GM18508 (cell line): ENCODE measurements around the gene PPAN.

Source experiments
- ATAC-seq: cut with Tn5 transposase; IDR thresholded peaks from one replicate; pipeline ENCODE4 v1.9.1; 2021; ENCODE audit warnings: moderate number of reproducible peaks; ENCODE audit not compliant: insufficient read depth, unreplicated experiment

Gene PPAN

DNA sequence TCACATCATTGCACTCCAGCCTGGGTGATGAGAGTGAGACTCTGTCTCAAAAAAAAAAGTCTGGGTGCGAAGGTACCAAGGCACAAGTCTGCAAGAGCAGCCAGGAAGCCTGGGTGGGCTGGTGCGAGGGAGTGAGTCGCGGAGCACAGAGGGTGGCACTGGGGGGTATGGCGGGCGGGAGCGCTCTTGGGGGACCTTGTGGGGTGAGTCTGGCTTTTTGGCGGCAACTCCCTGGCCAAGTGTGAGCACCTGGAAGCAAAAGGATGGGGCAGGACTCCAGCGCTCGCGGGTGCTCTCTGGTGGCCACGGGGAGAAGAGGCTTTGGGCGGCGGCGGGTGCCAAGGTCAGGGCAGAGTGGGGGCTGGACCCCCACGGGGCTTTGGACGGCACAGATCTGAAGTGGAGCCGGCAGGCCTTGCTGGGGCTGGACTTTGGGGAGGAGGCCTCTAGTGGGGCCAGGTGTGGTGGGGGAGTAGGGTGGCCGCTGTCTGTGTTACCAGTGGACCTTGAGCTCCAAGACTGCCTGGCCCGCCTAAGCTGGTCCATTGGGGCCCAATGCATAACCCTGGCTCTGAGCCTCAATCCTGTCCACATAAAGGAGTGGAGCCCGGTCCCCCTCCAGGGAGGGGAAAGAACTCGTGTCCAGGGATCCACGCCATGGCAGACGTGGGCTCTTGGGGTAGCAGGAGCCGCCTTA is 6.9 kb downstream of the PPAN start:
- no peak for ATAC-seq

DNA sequence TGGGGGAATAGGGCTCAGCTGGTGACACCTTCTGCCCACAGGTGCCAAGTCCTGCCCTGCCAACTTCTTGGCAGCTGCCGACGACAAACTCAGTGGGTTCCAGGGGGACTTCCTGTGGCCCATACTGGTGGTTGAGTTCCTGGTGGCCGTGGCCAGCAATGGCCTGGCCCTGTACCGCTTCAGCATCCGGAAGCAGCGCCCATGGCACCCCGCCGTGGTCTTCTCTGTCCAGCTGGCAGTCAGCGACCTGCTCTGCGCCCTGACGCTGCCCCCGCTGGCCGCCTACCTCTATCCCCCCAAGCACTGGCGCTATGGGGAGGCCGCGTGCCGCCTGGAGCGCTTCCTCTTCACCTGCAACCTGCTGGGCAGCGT is 7.4 kb downstream of the PPAN start:
- ATAC-seq = no peak

DNA sequence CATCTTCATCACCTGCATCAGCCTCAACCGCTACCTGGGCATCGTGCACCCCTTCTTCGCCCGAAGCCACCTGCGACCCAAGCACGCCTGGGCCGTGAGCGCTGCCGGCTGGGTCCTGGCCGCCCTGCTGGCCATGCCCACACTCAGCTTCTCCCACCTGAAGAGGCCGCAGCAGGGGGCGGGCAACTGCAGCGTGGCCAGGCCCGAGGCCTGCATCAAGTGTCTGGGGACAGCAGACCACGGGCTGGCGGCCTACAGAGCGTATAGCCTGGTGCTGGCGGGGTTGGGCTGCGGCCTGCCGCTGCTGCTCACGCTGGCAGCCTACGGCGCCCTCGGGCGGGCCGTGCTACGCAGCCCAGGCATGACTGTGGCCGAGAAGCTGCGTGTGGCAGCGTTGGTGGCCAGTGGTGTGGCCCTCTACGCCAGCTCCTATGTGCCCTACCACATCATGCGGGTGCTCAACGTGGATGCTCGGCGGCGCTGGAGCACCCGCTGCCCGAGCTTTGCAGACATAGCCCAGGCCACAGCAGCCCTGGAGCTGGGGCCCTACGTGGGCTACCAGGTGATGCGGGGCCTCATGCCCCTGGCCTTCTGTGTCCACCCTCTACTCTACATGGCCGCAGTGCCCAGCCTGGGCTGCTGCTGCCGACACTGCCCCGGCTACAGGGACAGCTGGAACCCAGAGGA is 7.9 kb downstream of the PPAN start:
- ATAC-seq = no peak

DNA sequence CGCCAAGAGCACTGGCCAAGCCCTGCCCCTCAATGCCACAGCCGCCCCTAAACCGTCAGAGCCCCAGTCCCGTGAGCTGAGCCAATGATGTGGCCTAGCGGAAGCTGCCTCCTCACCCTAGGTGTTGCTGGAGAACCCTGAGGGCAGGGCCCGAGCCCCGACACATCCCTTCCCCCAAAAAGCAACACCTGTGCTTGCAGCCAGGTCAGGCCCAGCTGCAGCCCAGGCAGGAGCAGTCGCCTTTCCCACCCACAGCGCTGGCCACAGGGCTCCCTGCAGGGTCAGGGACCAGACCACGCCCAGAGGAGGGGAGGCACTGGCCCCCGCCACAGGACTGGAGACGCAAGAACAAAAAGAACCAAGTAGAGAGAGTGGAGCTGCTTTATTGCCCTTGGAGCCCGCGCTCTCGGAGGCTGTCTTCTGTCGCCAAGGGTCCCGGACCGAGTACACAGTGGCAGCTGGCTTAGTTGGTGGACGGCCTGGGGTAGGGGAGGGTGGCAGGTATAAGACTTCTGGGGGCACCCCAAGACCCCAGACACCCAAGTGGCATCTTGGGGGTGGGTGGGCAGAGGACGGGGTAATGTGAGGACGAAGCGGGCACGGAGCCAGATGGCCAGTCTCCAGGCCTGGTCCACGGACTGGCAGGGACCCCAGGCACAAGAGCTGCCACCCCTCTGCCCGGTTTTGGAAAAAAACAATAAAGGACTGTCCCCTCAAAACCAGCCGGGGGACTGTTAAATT is 8.7 kb downstream of the PPAN start:
- no peak for ATAC-seq

DNA sequence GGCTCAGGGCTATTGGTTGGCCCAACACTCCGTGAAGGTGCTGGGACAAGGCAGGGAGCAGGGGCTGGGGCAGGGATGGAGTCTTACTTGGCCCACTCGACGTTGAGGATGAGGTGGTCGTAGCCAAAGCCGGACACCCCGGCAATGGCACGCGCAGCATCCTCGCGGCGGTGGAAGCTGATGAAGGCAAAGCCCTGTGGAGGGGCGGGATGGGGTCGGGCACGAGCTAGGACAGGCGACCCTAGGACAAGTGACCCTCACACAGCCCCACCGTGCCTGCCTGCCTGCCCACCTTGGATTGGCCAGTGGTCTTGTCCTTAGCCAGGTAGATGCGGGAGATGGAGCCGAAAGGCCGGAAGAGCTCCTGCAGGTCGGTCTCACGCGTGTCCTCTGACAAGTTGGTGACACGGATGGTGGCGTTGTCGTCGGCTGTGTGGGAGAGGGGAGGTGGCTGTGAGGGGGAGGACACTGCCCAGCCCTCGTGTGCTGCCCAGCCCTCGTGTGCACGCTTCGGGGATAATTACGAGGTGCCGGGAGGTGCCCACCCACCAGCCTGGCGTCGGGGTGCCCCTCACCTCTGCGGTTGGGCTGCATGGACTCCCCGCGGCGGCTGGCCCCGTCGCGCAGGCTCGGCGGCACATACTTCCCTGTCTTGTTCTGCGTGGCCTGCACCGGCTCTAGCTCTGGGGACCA is 9.4 kb downstream of the PPAN start:
- no peak for ATAC-seq

DNA sequence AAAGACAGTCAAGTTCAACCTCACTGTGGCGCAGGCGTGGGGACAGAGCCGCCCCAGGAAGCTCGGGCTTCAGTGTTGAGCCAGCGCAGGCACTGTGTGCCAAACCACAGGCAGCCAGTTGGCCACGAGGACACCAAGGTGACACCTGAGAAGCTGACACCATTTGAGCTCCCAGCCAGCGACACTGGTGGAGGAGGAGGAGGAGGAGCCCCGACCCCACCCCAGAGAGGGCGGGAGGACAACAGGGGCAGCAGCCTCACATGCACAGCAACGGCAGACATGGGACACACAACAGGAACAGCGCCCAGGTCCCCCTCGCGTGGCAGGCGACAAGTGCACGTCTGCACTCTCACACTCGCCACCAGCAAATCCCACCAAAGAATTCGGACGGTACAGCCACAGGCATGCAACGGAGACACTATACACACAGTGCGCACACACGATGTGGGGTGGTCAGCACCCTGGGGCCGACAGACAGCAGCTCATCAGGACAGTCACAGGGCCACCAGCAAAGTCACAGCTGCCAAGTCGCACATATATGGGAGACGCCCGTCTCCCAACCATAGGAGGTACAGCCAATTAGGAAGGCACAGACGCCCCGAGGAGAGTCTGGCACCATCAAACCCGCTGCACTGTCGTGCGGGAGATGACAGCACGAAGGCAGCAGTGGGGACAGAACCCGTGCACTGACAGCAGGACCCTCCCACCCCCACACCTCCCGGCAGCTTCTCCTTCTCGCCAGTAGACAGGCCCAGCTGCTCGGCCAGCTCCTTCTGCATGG is 10.1 kb downstream of the PPAN start:
- no peak for ATAC-seq

DNA sequence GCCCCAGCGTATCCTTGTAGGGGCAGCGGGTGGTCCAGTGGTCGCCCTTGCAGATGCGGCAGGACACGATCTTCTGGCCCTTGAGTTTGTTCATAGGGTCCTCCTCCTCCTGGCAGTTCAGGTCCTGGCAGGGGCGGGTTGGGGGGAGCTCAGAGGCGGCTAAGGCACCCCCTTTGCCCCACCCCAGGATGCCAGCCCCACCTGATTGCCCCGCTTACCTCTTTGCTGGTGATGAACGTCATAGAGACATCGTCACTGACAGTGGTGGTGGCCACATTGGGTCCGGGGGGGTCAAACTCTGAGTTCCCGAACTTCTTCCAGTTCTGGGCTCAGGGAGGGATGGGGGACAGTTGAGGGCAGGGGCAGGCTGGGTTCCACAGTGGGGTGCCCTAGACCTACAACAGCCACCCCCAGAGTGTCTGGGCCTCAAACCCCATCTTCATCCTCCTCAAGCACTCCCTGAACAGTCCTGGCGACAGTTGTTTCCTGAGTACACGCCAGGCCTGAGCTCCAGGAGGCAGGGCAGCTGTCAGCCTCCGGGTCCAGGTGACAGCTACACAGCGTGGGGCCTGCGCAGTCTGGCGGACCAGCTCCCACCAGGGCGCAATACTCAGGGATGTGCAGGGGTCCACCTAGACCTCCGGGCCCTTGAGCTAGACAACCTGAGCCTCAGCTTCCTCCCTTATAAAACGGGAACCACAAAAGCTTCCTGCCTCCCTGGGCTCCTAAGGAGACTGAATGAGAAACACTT is 10.9 kb downstream of the PPAN start:
- no peak for ATAC-seq

DNA sequence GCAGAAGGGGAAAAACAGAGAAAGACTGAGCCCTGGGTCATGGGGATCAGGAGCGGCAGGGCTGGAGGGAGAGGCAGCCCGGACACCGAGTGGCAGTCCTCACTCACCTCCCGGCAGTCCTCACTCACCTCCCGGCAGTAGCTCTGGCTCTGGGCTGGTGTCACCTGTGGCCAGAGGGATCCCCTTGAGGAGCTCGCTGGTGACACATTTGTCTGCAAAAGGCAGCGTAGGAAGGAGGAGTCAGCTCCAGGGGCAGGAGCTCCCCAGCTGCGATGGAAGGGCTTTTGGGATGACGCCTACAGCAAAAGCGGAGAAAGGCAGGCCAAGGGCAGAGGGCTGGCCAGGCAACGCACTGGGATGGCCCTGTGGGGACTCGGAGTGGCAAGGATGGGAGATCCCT is 12.8 kb downstream of the PPAN start:
- no peak for ATAC-seq

DNA sequence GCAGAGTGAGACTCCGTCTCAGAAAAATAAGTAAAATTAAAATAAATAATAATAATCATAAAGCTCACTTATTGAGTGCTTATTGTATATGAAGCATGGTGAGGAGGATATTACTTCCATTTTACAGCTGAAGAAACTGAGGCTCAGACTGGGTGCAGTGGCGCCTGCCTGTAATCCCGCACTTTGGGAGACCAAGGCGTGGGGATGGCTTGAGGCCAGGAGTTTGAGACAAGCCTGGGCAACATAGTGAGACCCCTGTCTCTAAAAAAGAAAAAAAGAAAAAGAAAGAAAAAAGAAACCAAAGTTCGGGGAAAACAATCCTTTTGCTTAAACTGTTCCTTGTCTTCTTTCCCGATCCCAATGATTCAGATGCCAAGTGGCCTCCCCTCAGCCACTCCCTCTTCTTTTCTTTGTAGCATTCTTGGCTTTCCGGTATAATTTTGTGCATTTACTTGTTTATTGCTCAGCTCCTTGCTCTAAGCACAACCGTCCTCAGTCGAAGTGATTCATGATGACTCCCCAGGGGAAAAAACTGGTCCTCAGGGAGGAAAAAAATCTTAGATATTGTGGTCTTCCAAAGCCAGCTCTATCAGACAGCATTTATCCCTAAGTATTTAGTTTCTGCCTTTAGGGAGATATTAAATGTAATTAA is 14.5 kb downstream of the PPAN start:
- ATAC-seq = no peak

DNA sequence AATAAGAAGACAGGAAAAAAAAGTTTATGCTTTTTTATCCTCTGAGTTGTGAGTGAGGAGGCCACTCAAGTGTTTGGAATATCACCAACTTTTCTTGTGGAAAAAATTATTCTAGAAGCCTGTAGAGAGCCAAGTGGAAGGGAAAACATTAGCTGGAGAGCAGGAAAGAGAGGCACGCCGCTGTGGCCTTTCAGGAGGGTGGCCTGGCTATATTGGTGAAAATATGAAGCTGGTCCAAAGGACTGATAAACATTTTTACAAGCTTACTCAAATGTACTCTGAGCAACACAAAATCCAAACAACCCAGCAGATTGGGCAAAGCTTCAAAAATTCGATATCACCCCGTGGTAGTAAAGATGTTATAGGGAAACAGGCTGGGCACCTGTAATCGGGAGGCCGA is 15.9 kb downstream of the PPAN start:
- no peak for ATAC-seq

DNA sequence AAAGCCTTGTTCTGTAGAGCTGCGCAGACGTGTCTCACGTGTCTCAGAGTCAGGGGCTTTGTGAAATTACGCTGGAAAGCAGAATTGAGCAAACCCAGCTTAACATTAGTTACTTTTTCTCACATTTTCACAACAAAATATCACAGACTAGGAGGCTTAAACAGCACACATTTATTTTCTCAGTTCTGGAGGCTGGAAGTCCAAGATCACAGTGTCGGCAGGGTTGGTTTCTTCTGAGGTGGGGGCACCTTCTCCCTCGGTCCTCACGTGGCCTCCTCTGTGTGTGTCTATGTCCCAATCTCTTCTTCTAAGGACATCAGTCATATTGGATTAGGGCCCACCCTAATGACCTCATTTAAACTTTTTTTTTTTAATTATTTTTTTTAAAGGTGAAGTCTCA is 18.3 kb downstream of the PPAN start:
- ATAC-seq = no peak

DNA sequence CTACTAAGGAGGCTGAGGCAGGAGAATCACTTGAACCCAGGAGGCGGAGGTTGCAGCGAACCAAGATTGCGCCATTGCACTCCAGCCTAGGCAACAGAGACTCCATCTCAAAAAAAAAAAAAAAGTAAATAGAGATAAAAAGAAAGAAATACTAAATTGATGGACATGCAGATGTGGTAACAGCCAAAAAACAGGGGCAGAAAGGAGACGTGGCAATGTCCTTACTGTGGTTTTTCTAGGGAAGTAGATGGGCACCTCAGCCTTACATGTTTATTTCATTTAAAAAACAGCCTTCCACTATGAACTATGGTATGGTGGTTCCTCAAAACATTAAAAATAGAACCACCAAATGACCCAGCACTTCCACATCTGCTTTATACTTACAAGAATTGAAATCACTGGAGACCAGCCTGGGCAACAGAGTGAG is 20.1 kb downstream of the PPAN start:
- ATAC-seq = no peak

DNA sequence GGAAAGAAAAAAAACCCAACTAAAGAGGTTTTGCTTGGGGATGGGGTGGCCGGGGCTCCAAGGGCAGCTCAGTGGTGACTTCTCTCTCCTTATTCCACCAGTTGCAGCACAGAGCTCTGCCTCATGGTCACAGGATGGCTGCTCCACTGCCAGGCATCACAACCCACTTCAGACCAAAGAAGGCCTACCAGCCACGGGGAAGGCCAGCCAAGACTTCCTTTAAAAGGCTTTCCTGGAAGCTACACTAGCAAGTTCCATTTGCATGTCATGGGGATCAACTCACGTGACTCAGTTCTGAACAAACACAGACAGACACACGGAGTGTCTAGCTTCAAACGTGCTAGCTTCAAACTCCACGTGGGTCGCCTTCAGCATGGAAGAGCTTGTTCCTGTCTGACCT is 26.7 kb downstream of the PPAN start:
- no peak for ATAC-seq

DNA sequence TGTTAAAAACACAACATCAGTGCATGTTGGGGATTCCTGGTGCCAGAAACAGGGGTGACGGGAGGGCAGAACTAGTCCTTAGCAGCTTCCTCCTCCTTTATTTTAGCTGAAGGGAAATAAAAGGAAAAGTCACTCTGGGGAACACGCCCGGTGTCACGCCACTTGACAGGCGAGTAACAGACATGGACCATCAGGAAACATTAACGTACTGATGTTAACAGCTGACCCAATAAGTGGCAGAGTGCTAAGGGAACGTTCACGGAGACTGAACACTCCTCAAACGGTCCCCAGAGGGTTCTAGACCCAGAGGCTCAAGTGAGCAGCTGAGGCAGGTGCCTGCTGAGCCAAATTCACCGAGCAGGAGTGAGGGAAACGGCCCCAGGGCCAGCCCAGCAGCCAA is 27.4 kb downstream of the PPAN start:
- ATAC-seq = no peak

DNA sequence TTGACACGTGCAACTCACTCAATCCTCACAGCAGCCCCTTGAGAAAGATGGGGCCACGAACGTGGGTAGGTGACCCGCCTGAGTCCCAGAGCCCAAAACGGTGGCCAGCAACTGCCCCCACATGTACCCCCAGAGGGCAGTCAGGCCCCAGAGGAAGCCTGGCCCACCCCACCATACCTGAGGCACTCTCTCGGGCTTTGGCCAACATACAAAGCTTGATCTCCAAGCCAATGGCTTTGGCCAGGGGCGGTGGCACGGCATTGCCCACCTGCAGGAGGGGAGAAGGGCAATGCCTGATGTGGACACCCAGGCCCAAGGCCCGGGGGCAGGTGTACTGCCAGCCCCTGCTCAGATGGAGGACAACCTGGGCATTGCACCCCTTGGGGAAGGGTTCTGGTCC is 27.9 kb downstream of the PPAN start:
- ATAC-seq = no peak

DNA sequence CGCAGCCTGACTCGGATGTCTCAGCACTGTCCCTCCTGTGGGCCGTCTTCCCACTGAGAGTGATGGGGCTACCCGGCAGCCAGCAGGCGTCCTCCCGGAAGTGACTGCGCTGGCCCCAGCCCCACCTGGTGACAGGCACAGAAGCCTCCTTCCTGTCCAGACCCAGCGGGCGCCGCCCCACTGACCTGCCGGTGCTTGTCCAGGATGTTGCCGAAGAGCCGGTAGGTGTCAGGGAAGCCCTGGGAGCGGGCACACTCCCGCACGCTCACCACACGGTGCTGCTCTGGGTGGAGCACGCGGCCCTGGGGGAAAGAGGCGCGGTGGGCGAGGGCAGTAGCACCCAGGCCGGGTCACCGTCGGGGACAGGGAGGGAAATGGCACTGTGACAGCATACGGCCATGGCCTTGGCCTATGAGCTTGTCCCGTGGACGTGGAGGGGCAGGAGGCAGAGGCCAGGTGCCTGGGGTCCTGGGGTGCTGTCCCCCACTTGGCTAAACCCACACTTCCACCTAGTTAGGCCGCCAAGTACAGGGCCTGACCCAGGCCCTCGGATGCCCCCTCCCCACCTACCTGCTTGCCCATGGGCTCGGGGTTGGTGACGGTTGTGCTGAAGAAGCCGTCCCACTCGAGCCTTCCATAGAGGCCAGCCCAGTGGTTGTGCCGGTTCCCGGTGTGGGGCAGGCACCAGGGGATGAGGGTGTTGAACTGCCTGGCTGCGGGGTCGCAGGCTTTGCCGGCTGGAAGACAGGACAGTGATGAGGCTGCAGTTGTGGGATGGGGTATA is 29.6 kb downstream of the PPAN start:
- ATAC-seq = no peak

DNA sequence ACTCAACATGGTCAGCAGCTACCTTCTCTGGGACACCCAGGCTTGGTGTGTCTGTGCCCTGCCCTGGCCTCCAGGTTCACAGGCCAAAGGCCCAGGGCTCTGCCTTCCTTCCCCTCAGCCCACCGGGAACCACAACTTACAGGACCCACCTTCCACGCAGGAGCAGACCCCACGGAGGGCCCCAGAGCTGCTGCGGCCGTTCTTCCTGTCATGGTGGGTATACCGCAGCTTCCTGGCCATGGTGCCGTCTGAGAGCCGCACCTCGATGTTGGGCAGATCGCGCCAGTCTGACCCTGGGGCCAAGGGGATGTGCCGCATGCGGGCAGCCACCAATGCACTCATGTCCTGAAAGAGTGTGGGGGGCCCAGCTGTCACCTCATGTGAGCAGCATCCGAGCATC is 30.8 kb downstream of the PPAN start:
- no peak for ATAC-seq
